Activated CD4-positive, alpha-beta T cell treated with anti-CD3 and anti-CD28 coated beads, Interleukin-2, Interleukin-4, amounts not matched to agents 100 ng/mL and 50 ng/mL, durations not matched to agents 16 hours and 8 hours (primary cell): ENCODE results near the gene PPID.
"Not testable (repeated sequence)": the region's sequence is repeated elsewhere in the genome, so short reads cannot be mapped to it uniquely, and the experiment has no call there.

Source experiments
- DNase-seq: peaks from one replicate; pipeline ENCODE4 v3.0.0-alpha.2; 2020; ENCODE audit warnings: low spot score

Gene PPID

DNA sequence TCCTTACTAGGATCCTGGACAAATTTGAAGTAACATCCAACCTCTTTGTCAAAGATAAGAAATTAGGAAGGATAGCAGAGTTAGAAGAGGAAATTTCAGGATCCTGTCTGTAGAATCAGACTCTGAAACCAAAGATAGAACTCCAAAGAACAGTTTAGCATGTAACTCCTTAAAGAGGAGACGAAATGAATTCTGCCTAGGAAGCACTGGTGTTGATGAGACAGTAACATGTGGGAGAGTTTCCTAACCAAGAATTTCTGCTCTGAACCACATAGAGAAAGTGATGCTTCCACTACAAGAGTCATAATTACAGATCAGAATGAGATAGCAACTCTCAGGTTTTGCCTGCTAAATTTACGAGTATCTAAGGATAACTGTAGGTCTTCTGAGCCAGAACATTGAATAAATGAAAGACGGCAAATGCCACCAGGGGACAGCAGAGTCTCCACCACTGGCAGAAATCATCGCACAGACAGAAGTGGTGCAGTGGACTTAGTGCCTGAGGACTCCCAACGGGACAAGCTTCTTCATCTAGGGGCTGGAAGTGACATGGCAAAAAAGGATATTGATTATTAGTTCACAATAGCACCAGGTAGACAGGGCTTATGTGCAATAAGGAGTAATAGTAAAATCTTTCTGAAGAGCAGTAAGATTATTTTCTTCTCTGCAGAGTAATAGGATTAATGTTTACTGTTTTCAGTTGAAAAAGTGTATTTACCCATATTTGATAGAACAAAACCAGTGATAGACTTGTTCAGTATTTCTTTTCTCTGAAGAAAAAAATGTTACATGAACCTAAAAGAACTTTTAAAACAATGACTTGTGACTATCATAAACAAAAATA lies 6.7 kb upstream of the PPID start:
- peak; percentile 76 for DNase-seq

DNA sequence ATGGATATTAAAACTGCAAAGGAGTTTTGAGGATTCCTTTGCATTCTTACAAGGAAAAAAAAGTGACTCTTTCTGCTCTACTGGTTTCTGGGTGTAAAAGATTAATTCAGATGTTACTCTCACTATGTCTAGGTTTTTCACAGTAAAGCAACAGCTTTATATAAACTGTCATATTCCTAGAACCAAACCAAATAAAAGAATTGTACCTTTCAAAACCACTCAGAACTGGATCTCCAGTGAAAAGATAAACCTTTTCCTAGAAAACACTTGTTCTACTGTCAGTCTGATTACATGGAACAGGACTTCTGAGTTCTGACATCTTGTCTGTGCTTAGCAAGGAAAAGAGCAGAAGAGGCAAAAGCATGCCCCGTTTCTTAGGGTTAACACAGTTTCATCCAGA lies 5.0 kb upstream of the PPID start:
- peak; percentile 37 for DNase-seq

DNA sequence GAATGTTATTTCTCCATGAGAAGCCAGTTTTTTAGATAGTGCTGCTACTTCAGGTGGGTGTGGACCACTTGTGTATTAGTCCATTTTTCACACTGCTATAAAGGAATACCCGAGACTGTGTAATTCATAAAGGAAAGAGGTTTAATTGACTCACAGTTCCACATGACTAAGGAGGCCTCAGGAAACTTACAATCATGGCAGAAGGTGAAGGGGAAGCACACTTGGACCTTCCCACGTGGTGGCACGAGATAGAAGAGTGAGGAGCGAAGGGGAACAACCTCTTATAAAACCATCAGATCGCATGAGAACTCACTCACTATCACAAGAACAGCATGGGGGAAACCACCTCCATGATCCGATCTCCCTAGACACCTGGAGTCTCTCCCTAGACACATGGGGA lies 3.4 kb upstream of the PPID start:
- DNase-seq, result peak; percentile 18

DNA sequence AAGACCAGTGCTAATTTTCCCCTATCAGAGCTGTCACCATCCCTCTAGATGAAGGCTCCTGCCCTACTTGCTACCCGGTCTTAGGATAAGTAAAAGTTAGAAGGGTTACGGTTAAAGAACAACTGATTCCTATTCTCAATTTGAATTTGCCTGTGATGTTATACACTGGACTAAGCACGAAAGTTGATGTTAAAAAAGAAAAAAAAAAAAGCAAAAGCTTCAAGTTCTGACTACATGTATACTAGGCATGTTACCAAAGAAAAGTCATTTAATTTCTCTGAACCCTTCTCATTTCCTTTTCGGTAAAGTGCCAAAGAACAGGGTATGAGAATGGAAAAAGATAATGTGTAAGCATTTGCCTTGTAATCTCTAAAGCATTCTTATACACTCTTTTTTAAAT lies 1.4 kb upstream of the PPID start:
- DNase-seq, result peak; percentile 56

DNA sequence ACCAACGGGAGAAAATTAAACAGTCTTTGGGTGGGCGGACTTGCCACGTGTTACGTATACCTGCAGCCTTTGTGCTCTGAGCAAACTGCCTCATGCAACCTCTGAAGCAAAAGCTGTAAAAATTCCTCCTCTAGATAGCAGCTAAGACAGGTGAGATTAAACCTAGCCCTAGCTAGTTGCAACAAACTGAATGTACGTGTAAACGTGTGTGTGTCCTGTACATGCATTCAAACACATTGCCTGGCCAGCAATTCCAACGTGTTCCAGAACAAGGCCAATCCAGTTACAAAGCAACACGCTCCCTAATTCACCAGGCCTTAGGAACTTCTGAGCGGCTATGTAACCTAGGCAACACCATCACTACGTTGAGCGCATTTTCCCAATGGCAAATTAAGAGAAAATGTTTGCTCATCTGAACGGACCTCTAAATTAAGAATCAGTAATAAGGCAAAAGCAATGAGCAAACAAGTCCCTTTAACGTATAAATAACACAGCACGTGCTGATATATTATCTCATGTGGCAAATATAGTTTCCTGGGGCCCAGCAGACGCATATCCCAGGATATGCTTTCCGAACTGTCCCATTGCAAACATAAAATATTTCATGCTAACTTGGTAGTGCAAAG lies 792 bp downstream of the PPID start:
- peak; percentile 20 for DNase-seq

DNA sequence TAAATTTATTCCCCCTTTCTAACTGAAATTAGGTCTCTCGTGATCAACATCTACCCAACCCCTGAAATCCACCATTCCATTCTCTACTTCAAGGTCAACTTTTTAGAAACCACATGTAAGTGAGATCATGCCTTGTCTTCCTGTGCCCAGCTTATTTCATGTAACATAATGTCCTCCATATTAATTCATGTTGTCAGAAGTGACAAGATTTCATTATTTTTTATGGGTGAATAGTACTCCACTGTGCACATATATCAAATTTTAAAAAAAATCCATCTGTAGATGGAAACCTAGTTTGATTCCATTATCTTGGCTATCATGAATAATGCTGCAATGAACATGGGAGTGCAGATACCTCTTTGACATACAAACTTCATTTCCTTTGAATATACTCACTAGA lies 1.5 kb downstream of the PPID start:
- no peak for DNase-seq

DNA sequence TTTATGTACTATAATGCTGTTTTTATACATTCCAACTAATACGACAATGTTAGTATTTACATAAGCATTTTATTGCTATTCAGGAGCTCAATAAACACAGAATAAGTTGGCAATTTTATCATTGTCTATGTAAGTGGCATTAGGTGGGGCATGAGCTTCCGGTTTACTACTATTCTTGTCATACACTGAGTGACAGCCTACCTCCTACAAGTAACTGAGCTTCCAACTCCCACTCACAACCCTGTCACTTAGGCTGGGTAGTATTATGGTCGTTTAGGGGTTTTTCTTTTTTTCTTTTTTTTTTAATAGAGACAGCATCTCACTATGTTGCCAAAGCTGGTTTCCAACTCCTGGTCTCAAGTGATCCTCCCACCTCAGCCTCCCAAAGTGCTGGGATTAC lies 7.4 kb downstream of the PPID start:
- DNase-seq, result no peak

DNA sequence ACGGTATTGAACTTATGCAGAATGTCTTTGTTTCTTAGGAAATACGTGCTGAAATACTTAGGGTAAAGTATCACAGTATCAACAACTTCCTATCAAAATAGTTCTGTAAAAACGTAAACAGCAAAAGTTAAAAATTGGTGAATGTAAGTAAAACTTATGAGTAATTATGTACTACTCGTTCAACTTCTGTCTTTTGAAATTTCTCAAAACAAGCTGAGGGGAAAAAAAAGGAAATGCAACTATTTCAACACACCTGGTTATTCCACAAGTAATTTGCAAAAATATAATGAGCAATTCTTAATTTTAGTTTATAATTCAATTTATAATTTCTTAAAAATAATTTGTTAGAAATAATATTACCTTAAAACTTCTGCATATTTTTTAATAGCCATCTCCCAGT lies 8.3 kb downstream of the PPID start:
- DNase-seq, result no peak

DNA sequence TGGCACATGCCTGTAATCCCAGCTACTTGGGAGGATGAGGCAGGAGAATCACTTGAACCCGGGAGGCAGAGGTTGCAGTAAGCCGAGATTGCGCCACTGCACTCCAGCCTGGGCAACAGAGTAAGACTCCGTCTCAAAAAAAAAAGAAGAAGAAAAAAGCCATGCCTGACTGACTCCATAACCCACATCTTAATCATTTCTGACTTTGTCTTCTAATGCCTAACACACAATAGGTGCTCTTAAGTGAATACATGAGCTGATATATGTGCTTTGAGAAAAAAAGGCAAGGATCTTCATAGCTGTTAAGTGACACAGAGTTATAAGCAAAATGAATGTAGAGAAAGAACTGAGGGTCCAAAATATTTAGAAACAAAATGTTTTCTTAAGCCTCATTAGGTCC lies 10.6 kb downstream of the PPID start:
- DNase-seq, result not testable (repeated sequence)

DNA sequence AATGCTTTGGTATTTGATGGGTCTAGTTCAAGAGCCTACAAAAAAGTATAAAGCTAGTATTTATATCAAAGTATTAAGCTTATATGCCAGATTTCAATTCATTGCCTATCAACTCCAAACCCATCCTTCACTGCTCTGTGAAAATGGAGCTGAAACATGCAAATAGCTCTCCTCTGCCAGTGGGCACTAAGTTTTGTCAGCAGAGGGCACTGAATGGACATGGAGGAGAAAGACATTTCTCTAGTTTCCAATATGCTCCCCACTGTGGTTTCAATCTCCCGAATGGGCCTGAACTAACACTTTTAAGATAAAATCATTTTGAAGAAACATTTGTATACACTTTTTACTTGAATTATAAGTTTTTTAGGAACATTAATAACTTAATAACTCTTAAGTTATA lies 12.4 kb downstream of the PPID start:
- no peak for DNase-seq

DNA sequence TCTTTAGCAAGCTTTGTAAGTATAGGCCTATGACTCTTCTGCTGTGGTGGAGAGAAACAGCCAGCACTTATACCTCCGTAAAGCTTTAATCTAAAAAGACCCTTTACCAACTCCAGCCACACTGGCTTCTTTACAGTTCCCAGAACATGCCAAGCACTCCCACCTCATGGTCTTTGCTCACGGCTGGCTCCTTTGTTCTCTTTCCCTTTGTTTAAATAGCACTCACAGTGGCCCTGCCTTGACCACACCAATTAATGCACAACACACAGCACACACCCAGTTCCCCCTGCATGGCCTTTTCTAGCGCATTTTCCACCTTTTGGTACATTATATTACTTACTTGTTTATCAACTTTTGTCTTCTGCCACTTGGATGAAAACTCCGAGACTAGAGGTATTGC lies 18.9 kb downstream of the PPID start:
- no peak for DNase-seq

DNA sequence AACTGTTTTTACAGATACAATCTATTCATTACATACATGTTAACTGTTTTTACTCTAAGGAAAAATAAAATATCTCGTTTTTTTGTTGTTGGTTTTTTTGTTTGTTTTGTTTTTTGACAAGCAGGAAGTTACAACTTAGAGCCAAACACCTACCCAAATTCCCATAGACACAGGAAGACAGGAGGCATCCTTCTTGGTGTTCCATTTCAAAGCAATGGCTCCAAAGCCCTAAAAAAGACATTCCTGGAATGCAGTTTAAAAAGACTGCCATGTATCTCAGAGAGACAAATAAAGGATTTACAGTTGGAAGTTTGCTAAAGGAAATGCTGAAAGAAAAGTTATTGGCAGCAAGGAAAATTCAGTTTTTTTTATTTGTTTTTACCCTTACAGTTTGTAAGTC lies 34.4 kb downstream of the PPID start:
- no peak for DNase-seq

DNA sequence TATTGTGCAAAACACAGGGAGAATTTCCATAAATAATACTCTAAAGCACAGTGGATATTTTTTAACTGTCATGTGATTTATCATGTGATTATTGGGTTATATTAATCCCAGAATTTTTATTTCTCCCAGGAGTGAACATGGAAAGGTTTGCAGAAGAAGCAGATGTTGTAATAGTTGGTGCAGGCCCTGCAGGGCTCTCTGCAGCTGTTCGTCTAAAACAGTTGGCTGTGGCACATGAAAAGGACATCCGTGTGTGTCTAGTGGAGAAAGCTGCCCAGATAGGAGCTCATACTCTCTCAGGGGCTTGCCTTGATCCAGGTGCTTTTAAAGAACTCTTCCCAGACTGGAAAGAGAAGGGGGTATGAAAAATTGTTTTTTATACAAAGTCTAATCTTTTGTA lies 41.1 kb downstream of the PPID start:
- DNase-seq, result no peak

DNA sequence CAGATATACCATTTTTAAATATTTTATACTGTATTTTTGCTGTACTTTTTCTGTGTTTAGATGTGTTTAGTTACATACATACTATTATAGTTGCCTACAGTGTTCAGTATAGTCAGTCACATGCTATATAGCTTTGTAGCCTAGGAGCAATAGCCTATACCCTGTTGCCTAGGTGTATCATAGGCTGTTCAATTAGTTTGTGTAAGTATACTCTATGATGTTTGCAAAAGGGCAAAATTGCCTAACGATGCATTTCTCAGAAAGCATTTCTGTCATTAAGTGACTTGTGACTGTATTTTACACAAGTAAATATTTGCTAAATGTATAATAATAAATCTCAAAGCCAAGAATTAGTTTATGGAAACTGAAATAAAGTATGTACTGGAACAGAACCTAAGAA lies 41.6 kb downstream of the PPID start:
- DNase-seq, result no peak

DNA sequence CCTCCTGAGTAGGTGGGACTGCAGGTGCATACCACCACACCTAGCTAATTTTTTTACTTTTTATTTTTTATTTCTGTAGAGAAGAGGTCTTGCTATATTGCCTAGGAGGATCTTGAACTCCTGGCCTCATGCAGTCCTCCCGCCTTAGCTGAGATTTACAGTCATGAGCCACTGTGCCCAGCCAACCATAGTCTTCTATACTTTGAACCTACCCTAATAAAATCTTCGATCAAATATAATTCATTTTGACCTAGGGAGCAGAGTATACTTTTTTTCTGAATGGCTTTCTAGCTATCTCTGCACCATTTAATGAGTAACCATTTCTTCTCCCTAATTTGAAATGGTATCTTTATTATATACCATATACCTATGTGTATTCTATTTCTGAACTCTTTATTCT lies 44.4 kb downstream of the PPID start:
- DNase-seq, result no peak

DNA sequence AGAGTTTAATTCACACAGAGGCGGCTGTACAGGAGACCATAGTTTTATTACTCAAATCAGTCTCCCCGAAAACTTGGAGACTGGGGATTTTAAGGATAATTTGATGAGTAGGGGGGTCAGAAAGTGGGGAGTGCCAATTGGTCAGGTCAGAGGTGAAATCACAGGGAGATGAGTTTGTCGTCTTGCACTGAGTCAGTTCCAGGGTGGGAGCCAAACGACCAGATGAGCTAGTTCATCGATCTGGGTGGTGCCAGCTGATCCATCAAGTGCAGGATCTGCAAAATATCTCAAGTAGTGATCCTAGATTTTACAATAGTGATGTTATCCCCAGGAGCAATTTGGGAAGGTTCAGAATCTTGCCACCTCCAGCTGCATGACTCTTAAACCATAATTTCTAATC lies 47.1 kb downstream of the PPID start:
- DNase-seq, result no peak

DNA sequence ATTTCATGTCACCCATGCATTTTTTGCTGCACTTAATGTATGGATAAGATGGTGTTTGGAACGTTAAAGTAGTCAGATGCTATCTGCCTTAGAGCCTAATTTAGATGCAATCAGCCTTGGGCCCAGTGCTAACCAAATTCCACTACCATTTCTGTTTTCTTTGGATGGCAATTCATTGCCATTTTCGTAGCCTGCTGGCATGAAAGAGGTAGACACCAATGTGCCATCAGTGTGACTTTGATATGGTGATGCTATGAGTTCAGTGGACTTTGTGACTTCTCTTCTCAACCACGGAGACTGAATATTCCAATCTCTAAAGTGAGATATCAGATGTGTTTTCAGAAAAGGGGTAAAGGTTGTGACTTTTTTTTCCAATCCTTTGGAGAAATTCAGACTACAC lies 49.6 kb downstream of the PPID start:
- no peak for DNase-seq

DNA sequence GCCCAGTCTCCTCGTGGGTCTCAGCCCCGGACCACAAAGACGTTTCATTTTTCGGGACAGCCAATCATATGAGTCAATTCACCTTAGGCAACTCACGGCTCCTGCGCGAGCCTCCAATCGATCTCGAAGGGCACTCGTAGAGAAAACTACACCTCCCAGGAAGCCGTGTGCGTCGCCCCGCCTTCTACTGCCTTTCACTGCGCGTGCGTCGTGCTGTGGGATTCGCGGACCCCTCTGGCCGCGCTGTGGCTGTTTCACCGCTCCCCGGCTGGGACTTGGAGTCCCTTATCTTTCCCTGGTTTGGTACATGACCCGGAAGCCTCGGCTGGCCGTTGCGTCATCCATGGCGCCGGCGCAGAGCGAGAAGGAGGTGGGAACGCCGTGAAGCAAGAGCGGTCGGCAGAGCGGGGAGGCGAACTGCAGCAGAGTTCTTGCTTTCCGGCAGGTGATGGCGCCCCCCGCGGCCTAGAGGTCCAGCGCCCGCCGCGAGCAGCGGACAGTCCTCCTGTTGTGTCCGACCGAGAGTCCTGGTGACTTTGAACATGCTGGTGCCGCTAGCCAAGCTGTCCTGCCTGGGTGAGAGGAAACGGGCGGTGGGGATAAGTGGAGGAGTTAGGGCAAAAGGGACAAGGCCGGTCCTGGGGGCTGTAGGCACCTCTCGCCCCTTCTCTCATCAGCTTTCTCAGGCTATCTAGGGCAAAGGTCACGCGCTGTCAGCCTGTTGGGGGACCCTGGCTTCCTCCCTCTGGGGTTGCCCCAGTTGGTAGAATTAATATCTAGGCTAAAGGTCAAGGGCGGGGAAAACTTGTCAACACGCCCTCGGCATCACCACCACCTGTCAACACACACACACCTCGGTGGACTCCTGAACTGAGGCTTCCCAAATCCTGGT lies 51.0 kb downstream of the PPID start, which contains the start of gene ETFDH:
TSS of gene ETFDH (plus strand) at position 382 of the 892 bp plus-strand sequence. CDS start at position 543, 161 bp downstream.
- DNase-seq, result peak; percentile 99

DNA sequence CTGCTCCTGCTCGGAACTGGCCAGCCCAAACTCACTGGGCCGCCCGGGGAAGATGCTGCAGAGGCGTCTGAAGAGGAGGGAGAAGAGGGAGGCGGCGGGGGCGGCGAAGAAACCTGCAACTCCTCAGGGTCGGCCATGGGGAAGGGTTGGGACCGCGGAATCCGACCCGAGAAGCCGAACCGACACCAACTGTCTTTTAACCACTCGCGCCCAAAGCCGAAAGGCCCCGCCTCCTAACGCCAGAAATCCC lies 51.6 kb downstream of the PPID start, which contains the start of gene C4orf46:
TSS of gene C4orf46 (minus strand) at position 223 of the 250 bp plus-strand sequence. CDS start at position 137, 86 bp downstream.
- DNase-seq, result no peak

DNA sequence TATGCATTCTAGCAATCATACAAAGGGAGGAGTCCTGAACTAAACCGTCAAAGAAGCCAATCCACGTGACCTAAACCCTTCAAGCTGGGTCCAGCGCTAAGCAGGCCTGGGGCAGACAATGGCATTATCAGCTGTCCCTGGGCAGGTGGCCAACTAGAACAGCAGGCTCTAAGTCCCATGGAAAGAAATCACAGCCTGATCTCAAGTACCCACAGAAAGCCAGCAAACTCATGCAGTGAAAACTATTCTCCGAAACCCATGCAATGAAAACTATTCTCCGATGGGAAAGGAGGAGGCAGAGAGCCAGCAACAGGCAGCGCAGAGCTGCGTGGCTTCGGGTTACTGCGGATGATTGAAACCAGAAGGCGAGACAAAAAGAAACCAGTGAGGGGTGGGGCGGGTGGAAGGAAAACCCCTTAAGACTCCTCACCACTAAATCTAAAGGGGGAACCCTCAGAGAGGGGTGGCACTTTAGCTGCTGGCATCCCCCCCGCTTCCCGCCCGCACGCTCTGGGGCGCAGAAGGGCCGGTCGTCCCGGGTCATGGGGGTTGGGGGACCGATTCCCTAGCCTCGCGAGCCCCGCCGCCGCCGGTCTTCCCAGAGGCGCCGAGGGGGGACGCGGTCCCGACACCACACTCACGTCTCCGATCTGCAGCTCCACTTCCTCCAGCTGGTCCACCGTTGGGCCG lies 52.1 kb downstream of the PPID start:
- peak; percentile 66 for DNase-seq

DNA sequence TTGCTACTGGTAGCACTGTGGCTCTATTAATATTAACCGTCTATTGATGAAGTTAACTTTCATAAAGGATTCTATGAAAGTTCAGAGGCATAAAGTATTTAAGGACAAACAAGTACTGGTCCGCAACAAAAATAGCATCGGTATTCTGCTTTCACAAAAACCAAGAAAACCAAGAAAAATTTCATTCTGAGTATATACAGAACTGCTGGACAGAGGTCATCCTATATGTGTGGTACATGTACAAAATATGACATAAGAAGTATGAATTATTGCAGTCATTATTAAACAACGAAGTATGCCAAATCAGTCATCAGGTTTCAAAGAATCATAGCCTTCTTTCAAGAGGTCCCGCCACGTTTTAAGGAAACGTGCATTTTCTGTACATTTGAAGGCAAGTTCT lies 53.9 kb downstream of the PPID start:
- DNase-seq, result no peak

DNA sequence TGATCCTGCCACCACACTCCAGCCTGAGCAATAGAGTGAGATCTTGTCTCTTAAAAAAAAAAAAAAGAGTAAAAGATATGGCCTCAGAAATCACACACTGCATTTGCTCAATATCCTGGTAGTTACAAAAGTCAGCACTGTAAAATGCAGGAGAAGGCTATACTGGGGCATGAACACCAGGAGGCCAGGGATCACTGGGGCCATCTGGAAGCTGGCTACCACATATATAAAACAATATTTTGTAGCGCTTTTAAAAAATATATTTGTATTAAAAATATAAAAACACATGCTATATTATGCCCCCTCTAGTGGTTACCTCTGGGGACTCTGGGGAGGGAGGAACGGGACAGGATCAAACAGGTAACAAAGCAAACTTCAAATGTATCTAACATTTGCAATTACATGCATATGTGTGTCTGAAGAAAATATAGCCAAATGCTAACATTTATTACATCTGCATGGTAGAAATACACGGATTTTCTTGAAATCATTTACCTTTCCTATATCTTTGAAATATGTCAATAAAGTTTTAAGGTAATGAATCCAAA lies 55.5 kb downstream of the PPID start:
- peak; percentile 37 for DNase-seq
